Endothelial cell of umbilical vein (primary cell): ENCODE measurements around the gene TBX2. TPM values are rescaled to one million over a fixed set of nuclear protein-coding genes. Genes with fewer than 3 reads are reported as not detected.

Experiments used
- BruUV-seq: library from RNA; stranded (reverse); fragments of 400-500 nt; replicated peaks from 2 replicates; lab custom pipeline; 2021; lab: Mats Ljungman, UMichigan
- CTCF ChIA-PET: fragments of 300-600, 350-600 bp; sonication (Branson Sonifier 250); formaldehyde crosslinking; loops from one replicate; lab custom pipeline; 2021; ENCODE audit warnings: antibody characterized with exemption, inconsistent platforms; lab: Charles Lee
- POLR2A ChIA-PET: fragments of 300-600, 350-600 bp; sonication (Branson Sonifier 250); formaldehyde crosslinking; loops from one replicate; lab custom pipeline; 2021; ENCODE audit warnings: antibody characterized with exemption, inconsistent platforms; lab: Charles Lee
- DNase-seq: peaks from one replicate; pipeline ENCODE4 v3.0.0-alpha.2; 2011; ENCODE audit warnings: low read depth, low spot score
- FAIRE-seq: peaks from 2 replicates; lab custom pipeline; 2011; peaks lifted over from hg19 to GRCh38; lab: Jason Lieb, UNC
- H2AFZ ChIP-seq: 2 replicates; pipeline ENCODE4 v1.6.0; 2012; ENCODE audit warnings: low read depth, low read length, control low read depth, inconsistent platforms
- H3K27ac ChIP-seq: 2 replicates; pipeline ENCODE4 v1.5.1; 2011; ENCODE audit warnings: low read depth, mild to moderate bottlenecking, control low read depth, low read length, moderate library complexity; ENCODE audit not compliant: insufficient read depth
- H3K27me3 ChIP-seq, 2 experiments: 2 replicates each; pipeline versions ENCODE4 v1.6.0 to v1.6.1; 2011; ENCODE audit warnings: low read length in 2 of 2, mixed read lengths in 1 of 2; ENCODE audit not compliant: control insufficient read depth in 2 of 2, insufficient read depth in 2 of 2
- H3K36me3 ChIP-seq, 2 experiments: 2 replicates in 1 of 2; 3 replicates in 1 of 2; pipeline ENCODE4 v1.5.1; 2011; ENCODE audit warnings: low read length in 2 of 2, mild to moderate bottlenecking in 1 of 2, moderate library complexity in 1 of 2; ENCODE audit not compliant: control insufficient read depth in 2 of 2, insufficient read depth in 2 of 2; ENCODE audit errors: extremely low read depth in 1 of 2
- H3K4me1 ChIP-seq: 3 replicates; pipeline ENCODE4 v1.5.1; 2011; ENCODE audit warnings: mild to moderate bottlenecking, low read length; ENCODE audit not compliant: control insufficient read depth, insufficient read depth; ENCODE audit errors: extremely low read depth
- H3K4me2 ChIP-seq: 2 replicates; pipeline ENCODE4 v1.6.1; 2011; ENCODE audit warnings: low read length, control low read depth, mixed read lengths; ENCODE audit not compliant: insufficient read depth
- H3K4me3 ChIP-seq, 3 experiments: fragments of 200-600 bp in 1 of 3; sonication (generic), shearing (Covaris generic) in 1 of 3; replicated peaks in 1 of 3; 2 replicates each; pipeline ENCODE4 v1.5.1; 2011 to 2016; ENCODE audit warnings: control low read depth in 3 of 3, low read length in 3 of 3, mild to moderate bottlenecking in 2 of 3, inconsistent platforms in 1 of 3, low read depth in 1 of 3, moderate library complexity in 1 of 3; ENCODE audit not compliant: insufficient read depth in 1 of 3
- H3K79me2 ChIP-seq: 2 replicates; pipeline ENCODE4 v1.6.0; 2012; ENCODE audit warnings: low read length, inconsistent platforms; ENCODE audit not compliant: control insufficient read depth, insufficient read depth
- H3K9ac ChIP-seq: replicated peaks from 2 replicates; pipeline ENCODE3; 2011; ENCODE audit warnings: low read length, control low read depth; ENCODE audit not compliant: insufficient read depth; ENCODE audit errors: extremely low read depth
- H3K9me1 ChIP-seq: replicated peaks from 3 replicates; pipeline ENCODE4 v1.6.0; 2011; ENCODE audit warnings: mild to moderate bottlenecking, low read length; ENCODE audit not compliant: control insufficient read depth, insufficient read depth; ENCODE audit errors: extremely low read depth
- H3K9me3 ChIP-seq: replicated peaks from 2 replicates; pipeline ENCODE4 v1.5.1; 2012; ENCODE audit warnings: low read length, inconsistent platforms; ENCODE audit not compliant: control insufficient read depth, insufficient read depth
- H4K20me1 ChIP-seq: replicated peaks from 2 replicates; pipeline ENCODE3; 2011; ENCODE audit warnings: mild to moderate bottlenecking, low read length; ENCODE audit not compliant: control insufficient read depth, insufficient read depth; ENCODE audit errors: extremely low read depth
- CTCF ChIP-seq, 2 donors: IDR thresholded peaks; 1 replicate in 1 of 2; 2 replicates in 1 of 2; pipeline ENCODE4 v1.5.1; 2011; ENCODE audit warnings: low read length in 2 of 2, mild to moderate bottlenecking in 2 of 2, moderate library complexity in 2 of 2, control low read depth in 1 of 2, inconsistent platforms in 1 of 2, low read depth in 1 of 2; ENCODE audit not compliant: insufficient read depth in 1 of 2; ENCODE audit errors: extremely low read depth in 1 of 2
- EZH2 ChIP-seq: IDR thresholded peaks from 2 replicates; pipeline ENCODE4 v1.6.1; 2012; ENCODE audit warnings: borderline replicate concordance, low read depth, mild to moderate bottlenecking, moderate library complexity, low read length, inconsistent platforms; ENCODE audit not compliant: severe bottlenecking
- FOS ChIP-seq: IDR thresholded peaks from 2 replicates; pipeline ENCODE4 v1.6.1; 2011; ENCODE audit warnings: mild to moderate bottlenecking, low read length, moderate library complexity, borderline replicate concordance; ENCODE audit not compliant: insufficient read depth
- GATA2 ChIP-seq: IDR thresholded peaks from 2 replicates; pipeline ENCODE4 v1.7.0; 2011; ENCODE audit warnings: low read depth, mild to moderate bottlenecking, moderate library complexity, mixed read lengths, low read length; ENCODE audit not compliant: insufficient read length, insufficient read depth
- JUN ChIP-seq: IDR thresholded peaks from 2 replicates; pipeline ENCODE4 v1.6.1; 2011; ENCODE audit warnings: borderline replicate concordance, low read depth; ENCODE audit not compliant: insufficient read length, insufficient read depth
- MAX ChIP-seq: IDR thresholded peaks from 2 replicates; pipeline ENCODE4 v1.6.1; 2011; ENCODE audit not compliant: insufficient read depth, insufficient read length
- MYC ChIP-seq: IDR thresholded peaks from one replicate; pipeline ENCODE4 v1.6.1; 2011; ENCODE audit warnings: mild to moderate bottlenecking, low read depth, low read length
- POLR2A ChIP-seq: IDR thresholded peaks from 2 replicates; pipeline ENCODE4 v1.6.1; 2012; ENCODE audit warnings: low read depth, mild to moderate bottlenecking, control low read depth, low read length
- POLR2AphosphoS5 ChIP-seq: IDR thresholded peaks from 2 replicates; pipeline ENCODE4 v1.6.1; 2012; ENCODE audit warnings: low read depth, mild to moderate bottlenecking, control low read depth, low read length, moderate library complexity; ENCODE audit not compliant: insufficient read depth
- dilution Hi-C: fragments of 300-500 bp; cut with MboI; formaldehyde crosslinking; loops from one replicate; pipeline ENCODE4 v1.15.0; 2019; ENCODE audit warnings: low sequenced_read_pairs; ENCODE audit not compliant: extremely low pct_ligation_motif_present
- intact Hi-C: fragments of 100-400 bp; cut with micrococcal nuclease; formaldehyde crosslinking; loops from one replicate; pipeline ENCODE4 v1.10.0; 2022
- polyA plus RNA-seq, 4 experiments: library from polyadenylated mRNA; depleted of rRNA in 3 of 4; stranded (reverse) in 3 of 4; unstranded in 1 of 4; fragments of >200 nt; gene quantifications; 2 replicates each; pipeline versions ENCODE4 v1.2.1 to v1.2.3, GENCODE V29; 2011 to 2012; ENCODE audit warnings: missing spikeins in 1 of 4
- total RNA-seq: library from RNA; stranded (reverse); gene quantifications from 2 replicates; pipeline ENCODE4 v1.2.3, GENCODE V29; 2021

TBX2 gene
- total and polyA plus RNA-seq, 2 donors (not counting 3 experiments of a cell fraction or from before 2014, with no cell fraction given) = not detected

- TF ChIP-seq GATA2 = no peak
- no peak for TF ChIP-seq CTCF (IDR thresholded peaks at IDR 0.05; ENCODE audit: extremely low read depth in 1 of 2, insufficient read depth in 1 of 2, low read depth in 1 of 2, low read length in 2 of 2)
- no peak for TF ChIP-seq JUN
- TF ChIP-seq POLR2AphosphoS5 = no peak
- TF ChIP-seq FOS = no peak
- TF ChIP-seq POLR2A = no peak
- TF ChIP-seq MAX = no peak
- no peak for TF ChIP-seq EZH2
- TF ChIP-seq MYC = no peak
- no peak overlapping the region for H3K9ac ChIP-seq
- H3K36me3 ChIP-seq = no peaks in the 10 kb centered on the region
- peaks cover 42 to 49% of the 10 kb centered on the region in 2 experiments for H3K27me3 ChIP-seq
- intact Hi-C loops (no loop called here), dilution Hi-C loops (no loop called here)
- DNase-seq (no peak), FAIRE-seq (no peak)
- no TSS peak for BruUV-seq
- H3K4me1 ChIP-seq = no peaks in the 10 kb centered on the region
- no peak overlapping the region for H3K4me3 ChIP-seq
- ChIA-PET POLR2A (no interaction called here), CTCF (interaction anchor here (0.9 to 2.4 kb wide), 8 partner anchors 11 to 674 kb away, joined by 3 to 11 read pairs (median 6); no protein-coding TSS in a partner anchor)
- H4K20me1 ChIP-seq = no peaks in the 10 kb centered on the region
- no peak overlapping the region for H3K27ac ChIP-seq
- H3K4me2 ChIP-seq = no peak overlapping the region
- H3K9me1 ChIP-seq = no peaks in the 10 kb centered on the region
- no peaks in the 10 kb centered on the region for H3K79me2 ChIP-seq
- H2AFZ ChIP-seq = no peak overlapping the region
- no peaks in the 10 kb centered on the region for H3K9me3 ChIP-seq
Observed at GRCh38 chr17:61394630-61395408, 4.8 kb upstream of the TBX2 start.
